Measurements from ENCODE around the gene FBXO2.

DNA sequence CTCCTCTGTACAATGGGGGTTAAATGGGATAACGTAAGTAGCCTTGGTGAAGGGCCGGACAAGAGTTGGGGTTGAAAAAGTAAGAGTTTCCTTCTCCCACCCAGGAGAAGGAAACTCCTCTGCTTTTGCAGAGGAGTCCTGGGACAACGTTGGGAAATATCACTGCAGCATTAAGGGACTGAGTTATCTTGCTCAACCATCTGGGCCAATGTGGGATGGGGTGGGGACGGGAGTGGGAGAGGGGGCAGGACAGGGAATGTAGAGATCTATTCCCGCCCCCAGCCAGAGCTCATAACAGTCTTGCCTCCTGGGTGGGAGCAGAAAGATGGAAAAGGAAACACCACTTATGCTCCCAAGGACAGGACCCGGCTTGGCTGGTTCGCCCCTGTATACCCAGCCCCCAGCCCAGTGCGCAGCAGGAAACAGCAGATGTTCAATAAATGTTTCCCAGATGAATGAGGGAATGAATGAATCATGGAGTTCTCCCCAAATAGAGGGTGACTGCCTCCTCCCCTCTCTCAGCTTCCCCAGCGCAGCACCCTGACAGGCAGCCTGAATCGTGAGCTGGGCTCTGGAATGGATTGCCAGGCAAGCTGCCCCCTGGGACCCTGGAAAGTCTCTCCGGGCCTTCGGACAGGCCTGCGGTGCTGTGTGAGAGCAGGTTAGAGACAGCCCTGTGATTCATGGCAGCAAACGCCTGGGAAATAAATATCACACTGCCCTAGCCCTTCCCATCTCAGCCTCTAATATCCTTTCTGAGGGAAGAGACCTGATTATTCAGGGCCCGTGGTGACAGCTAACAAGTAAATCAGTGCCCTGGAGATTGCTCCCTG lies 24.8 kb downstream of the FBXO2 start:
- TF ChIP-seq, protein P1, sequence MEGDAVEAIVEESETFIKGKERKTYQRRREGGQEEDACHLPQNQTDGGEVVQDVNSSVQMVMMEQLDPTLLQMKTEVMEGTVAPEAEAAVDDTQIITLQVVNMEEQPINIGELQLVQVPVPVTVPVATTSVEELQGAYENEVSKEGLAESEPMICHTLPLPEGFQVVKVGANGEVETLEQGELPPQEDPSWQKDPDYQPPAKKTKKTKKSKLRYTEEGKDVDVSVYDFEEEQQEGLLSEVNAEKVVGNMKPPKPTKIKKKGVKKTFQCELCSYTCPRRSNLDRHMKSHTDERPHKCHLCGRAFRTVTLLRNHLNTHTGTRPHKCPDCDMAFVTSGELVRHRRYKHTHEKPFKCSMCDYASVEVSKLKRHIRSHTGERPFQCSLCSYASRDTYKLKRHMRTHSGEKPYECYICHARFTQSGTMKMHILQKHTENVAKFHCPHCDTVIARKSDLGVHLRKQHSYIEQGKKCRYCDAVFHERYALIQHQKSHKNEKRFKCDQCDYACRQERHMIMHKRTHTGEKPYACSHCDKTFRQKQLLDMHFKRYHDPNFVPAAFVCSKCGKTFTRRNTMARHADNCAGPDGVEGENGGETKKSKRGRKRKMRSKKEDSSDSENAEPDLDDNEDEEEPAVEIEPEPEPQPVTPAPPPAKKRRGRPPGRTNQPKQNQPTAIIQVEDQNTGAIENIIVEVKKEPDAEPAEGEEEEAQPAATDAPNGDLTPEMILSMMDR (IDR thresholded peaks at IDR 0.05 in 8 of 11, conservative IDR thresholded peaks at IDR 0.05 in 3 of 11): no peak
- TF ChIP-seq POLR2AphosphoS5 (IDR thresholded peaks at IDR 0.05): no peak
